NCI-H524 (cell line): ENCODE measurements around the gene KLHL36.

Experiments used
- DNase-seq, 2 experiments: peaks; one replicate each; lab custom pipeline; 2025; lab: John Stamatoyannopoulos, UW

Gene KLHL36

DNA sequence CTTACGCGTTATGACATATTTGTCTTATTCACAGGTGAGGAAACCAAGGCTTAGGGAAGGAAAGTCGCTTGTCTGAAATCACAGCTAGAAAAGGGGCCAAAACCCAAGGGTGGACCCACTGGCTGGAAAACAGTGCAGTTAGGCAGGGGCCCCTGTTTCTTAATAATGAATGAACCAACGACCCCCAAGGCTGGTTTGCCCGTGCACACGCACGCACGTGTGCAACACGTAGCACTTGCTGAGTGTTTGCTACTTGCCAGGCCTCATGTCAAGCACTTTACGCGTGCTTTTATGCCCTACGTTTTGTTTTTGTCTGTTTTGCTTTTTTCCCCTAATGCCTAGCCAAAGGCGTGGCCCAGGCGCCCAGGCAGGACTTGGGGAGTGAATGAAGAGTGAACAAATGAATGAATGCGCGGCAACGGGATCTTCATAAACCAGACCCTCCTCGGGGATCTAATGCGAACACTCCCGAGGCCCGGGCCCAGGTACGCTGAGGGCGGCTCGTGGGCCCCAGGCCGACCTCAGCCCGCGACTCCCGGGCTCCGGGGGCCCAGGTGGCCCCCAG lies 50.9 kb downstream of the KLHL36 start:
- DNase-seq: no peak

DNA sequence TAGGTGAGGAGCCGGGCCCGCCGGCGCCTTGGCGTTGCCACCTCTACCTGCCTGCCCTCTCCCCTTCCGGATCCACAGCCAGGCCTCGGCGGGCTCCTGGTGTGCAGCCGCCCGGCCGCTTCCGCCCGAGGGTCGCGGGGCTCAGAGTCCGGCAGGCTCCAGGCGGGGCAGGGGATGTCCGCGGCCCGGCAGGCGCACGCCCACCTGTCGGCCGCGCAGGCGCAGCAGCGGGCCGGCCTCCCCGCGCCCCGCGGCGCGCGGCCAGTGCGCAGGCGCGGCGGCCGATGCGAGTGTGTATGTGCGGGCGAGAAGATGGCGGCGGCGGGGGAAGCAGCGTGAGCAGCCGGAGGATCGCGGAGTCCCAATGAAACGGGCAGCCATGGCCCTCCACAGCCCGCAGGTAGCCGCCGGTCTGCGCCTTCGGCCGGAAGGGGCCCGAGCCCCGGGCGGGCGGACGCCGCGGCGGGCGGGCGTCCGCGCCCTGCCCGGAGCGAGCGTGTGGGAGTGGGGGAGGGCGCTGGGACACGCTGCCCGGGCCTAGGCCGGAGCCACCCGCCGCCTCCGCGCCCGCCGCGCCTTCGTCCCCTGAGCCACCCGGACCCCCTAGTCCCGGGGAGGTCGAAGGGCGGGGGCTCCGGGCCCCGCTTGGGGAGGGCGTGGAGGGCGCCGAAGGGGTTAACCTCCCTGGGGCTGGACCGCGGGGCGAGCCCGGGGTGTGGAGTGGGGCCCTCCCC lies 51.6 kb downstream of the KLHL36 start, which contains the start of gene USP10:
USP10 (plus strand) TSS at position 289 of the 734 bp plus-strand sequence; CDS start at position 380, 91 bp downstream.
- DNase-seq: peak; percentile 58 to 85

DNA sequence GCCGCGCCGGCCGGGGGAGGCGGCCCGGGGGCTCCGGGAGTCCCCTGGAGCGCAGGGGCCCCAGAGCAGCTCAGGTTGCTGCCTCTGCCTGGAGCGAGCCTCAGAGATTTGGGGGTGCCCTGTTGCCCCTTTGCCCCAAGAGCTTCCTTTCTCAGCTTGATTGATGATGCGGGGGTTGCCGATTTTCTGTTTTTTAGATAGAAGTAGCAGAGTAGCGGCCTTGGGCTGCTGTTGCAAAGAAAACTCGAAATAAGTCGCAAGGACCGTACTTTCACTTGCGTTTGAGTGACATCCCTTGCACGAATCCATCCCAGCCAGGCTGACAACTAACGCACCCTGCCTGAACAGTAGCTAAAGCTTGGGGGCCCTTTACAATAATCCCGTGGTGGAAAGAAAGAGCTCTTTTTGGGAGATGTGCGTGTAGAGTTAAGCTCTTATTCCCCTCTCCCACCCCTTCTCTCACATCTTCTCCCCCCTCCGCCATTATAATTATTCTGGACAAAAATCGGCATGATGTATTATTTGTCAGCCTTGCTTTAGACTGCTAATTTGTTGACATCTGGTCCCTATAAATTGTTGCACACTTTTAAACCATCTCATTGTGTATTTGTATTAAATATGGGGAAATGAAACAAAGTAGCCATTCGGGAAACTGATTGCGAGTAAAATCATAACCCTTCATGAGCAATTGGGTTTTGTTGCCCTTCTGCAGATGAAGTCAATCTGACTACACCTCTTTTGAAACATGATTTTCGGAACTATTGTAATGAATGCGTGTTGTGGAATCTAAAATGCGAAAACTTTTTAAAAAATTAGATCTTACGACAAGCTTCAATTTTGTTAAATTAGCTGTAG lies 52.4 kb downstream of the KLHL36 start:
- DNase-seq: peak in 1 of 2 experiments; percentile 42

DNA sequence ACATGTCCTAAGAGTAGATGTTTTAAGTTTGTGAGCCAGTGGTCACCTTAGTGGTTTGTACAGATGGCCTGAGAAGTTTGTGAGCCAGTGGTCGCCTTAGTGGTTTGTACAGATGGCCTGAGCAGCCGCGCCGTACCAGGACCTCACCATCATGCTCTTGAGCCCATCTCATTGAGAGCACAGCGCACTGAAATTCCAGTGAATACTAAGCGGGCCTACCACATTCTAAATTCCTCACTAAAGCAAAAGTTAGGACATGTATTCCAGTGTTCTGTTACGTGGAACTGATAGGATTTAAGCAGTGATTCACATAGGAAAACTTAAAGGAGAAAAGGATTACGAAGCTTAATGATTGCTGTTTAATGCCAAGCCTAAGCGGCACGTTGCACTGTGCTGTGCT lies 55.4 kb downstream of the KLHL36 start:
- DNase-seq: peak in 1 of 2 experiments; percentile 45

DNA sequence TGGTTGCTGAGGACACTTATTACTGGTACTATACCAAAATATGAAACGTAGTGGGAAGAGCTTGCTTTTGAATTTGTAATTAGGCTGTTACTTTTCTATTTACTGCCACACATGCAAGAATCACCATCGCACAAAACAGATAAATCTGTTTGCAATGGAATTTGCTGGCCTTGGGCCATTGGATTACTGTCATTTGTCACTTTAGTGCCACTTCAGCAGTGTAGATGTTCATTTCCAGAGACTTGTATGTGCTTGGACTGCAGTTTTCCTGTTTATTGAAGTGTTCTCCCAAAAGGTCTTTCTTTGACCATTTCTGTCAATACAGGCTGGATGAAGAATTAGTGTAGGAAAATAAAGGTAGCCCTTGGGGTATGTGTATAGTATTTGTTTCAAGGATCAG lies 55.9 kb downstream of the KLHL36 start:
- DNase-seq: no peak

DNA sequence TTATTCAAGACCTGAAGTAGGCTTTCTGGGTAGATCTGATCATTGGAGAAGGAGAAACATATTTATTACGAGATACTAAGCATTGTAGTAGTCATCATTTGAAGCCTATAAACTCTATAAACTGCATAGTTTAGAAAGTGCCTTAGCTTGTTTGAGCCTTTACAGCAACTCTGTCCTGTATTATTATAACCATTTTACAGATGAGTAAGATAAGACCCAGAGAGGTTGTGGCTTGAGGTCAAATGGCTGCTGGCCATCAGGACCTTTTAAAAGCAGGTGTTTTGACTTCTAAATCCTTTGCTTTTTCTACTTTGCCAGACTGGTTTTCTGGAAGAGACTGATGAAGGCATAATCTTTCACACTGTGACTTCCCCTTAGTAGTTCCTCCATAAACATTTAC lies 58.5 kb downstream of the KLHL36 start:
- no peak for DNase-seq

DNA sequence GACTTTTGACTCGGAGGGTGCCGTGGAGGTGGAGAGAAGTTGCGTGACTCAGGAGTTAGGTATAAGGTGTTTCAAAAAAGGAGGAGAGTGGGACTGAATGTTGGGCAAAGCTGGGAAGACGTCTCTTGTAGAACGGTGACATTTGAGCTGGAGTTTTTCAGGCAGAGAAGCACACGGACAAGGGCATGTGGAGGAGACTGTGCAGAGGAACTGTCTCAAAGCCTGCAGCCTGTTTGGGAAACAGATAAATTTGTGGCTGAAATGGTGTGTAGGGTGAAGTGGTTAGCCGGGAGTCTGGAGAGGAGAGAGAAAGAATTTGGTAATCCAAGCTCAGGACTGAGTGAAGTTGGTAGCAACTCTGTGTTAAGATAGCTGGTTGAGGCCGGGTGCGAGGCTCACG lies 61.3 kb downstream of the KLHL36 start:
- peak in 1 of 2 experiments; percentile 52 for DNase-seq

DNA sequence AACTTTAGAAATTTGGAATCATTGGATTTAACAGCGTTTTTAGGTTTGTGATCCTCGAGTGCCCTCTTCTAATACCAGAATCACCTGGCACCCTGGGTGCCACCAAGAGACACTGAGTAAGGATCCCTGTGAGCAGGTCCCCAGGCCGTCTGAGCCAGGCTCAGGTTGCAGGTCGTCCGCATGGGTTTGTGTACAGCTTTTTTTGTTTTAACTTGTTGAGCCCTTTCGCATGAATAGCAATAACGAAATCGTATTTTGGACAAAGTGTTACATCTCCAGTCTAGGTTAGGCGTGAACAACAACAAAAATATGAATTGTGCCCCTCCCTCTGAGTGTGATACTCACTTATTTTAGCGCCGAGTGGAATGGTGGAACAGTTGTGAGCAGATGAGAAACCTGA lies 62.4 kb downstream of the KLHL36 start:
- no peak for DNase-seq
